VCaP (cell line): ENCODE measurements around the gene DEPP1.

Source experiments
- H3K27ac ChIP-seq: fragments of 450-650 bp; 2 replicates; pipeline ENCODE4 v1.5.1; 2017
- TF ChIP-seq, protein P1 (sequence below): fragments of 450-650 bp; conservative IDR thresholded peaks from 2 replicates; pipeline ENCODE4 v1.5.1; 2017; ENCODE audit warnings: mild to moderate bottlenecking, moderate library complexity

Gene DEPP1

DNA sequence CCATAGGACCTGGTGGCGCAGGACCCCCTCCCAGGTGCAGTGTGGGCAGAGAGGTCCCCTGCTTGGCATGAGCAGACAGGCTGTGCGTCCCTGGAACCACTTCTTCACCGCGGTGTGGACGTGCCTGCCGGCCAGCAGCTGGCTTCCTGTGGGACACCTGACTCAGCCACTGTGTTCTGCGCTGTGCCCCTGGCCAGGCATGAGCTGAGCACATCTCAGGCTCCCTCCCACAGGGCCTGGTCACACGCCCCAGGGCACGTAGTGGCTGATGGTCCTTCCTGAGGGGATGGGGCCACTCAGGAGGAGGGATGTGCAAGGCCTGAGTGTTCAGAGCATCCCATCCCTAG is 3.5 kb upstream of the DEPP1 start:
- TF ChIP-seq, protein P1, sequence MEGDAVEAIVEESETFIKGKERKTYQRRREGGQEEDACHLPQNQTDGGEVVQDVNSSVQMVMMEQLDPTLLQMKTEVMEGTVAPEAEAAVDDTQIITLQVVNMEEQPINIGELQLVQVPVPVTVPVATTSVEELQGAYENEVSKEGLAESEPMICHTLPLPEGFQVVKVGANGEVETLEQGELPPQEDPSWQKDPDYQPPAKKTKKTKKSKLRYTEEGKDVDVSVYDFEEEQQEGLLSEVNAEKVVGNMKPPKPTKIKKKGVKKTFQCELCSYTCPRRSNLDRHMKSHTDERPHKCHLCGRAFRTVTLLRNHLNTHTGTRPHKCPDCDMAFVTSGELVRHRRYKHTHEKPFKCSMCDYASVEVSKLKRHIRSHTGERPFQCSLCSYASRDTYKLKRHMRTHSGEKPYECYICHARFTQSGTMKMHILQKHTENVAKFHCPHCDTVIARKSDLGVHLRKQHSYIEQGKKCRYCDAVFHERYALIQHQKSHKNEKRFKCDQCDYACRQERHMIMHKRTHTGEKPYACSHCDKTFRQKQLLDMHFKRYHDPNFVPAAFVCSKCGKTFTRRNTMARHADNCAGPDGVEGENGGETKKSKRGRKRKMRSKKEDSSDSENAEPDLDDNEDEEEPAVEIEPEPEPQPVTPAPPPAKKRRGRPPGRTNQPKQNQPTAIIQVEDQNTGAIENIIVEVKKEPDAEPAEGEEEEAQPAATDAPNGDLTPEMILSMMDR, result no peak
- no peak overlapping the region for H3K27ac ChIP-seq

DNA sequence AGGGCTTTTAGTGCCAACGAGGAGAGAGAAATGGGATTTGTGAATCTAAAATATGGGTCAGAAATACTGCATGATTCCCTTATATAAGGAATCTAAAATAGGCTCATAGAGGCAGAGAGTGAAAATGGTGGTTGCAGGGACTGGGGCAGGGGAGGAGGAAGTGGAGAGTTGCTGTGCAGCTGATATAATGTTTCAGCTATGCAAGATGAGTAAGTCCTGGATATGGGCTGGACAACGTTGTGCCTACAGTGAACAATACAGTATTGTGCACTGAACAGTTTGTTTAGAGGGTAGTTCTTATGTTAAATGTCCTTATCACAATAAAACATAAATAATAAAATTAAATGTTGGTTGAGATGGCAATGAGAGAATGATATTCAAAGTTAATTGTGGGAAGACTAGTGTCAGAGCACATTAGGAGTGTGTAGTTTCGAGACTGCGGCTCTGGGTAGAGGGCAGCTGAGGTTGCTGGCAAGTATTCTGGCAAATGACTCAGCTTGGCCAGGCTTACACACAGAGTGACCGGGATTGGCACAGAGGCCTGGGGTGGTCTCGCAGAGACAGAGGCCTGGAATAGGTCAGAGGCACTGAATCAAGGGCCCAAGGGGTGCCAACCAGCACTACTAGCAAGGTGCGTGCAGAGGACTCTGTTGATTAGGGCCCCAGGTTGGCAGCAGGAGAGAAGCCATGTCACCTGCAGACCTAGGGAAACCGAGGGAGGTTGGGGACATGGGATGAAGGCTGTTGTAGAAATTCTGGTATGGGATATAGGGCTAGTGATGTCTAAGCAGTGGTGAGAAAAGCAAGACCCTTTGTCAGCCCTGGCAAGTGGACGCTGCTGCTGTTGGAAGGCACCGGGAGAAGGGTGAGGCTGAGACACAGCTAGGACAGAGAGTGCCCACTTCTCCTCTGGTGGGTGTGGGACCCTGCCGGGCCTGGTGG is 2.8 kb upstream of the DEPP1 start:
- H3K27ac ChIP-seq, result no peak overlapping the region
- TF ChIP-seq, protein P1, result no peak

DNA sequence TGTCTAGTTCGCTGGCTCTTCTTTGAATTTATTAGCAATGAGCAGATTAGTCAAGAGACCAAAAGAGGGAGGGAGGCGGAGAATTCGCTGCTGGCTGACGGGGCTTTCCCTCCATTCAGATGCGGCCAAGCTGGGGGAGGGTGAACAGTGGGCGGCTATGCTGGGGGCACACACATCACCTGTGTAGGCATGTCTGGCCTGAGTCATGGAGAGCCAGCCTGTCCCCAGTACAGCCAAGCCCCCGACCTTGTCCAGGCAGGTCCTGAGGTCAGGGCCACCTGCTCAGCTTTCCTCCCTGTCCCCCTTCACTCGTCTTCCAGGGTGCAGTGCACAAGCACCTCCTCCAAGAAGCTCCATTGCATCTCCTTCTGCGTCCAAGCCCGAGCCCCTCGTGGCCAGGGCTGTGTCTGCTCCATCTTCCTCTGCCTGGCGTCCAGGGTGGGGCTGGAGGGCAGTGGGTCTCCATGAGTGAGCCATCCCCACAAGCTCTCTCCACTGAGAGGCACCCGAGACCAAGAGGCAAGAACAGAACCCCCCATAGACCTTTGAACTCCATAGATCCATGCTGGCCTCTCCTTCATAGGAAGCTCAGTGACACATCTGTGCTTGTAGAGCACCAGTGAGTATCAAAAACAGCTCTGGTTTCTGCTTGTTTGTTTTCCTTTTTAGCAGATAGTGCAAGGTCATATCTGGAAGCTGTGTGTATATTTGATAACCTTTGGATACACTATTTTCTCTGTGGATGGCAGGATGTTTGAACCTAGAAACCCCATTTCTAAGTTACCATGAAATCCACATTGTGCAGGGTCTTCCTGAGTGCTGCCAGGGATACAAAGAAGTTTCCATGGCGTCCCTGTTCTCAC is 1.9 kb upstream of the DEPP1 start:
- no peak overlapping the region for H3K27ac ChIP-seq
- TF ChIP-seq, protein P1, result no peak

DNA sequence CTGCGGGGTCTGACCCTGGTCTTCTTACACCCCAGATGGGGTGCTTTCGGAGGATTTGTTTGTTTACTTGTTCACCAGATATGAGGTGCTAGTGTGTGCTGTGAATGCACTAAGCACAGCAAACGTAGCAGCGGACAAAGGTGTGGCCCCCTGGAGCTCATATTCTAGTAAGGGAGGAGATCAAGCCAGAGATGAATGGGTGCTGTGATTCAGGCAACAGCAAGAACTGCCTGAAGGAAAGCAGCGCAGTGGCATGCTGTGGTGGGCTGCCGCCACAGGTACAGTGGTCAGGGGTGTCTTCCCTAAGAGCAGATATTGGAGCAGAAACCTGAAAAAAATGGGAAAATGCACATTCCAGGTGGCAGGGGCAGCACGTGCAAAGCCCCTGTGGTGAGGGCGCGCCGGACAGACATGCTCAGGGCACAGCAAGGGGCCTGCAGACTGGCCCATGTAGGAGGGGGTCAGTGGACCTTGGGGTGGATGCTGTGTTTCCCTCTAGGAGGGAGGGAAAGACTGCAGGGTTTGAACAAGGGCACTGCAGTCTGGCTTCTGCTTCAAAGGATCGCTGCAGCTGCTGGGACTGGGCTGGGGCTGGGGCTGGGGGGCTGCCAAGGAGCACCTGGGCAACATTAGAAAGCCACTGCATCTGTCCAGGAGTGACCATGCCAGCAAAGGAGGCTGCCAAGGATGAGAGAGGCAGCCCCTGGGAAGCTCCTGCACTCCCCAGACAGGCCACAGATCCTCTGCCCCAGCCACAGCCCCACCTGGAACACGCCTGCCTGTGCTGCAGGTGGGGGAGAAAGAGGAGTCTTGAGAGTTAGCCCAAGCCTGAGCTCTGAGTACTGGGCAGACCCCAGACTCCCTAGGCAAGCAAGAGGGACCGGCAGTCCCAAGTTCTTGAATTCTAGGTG is 927 bp upstream of the DEPP1 start:
- peak overlapping the region; percentile 66 for H3K27ac ChIP-seq
- TF ChIP-seq, protein P1, result no peak

DNA sequence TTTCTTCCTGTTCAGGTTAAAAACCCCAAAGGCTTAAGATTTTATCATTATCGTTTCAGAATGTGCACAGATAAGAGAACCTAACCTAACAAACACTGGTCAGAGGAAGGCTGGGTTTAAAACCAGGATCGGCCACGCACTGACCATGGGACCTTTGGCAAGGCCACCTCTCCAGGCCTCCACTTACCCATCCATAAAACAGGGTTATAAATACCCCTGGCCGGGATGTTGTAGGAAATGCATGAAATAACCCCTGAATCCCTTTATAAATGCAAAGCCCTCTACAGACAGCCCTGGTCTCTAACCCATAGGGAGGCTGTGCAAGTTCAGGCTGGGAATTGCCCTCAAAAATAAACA is 418 bp downstream of the DEPP1 start:
- peak overlapping the region; percentile 66 for H3K27ac ChIP-seq
- TF ChIP-seq, protein P1, result no peak

DNA sequence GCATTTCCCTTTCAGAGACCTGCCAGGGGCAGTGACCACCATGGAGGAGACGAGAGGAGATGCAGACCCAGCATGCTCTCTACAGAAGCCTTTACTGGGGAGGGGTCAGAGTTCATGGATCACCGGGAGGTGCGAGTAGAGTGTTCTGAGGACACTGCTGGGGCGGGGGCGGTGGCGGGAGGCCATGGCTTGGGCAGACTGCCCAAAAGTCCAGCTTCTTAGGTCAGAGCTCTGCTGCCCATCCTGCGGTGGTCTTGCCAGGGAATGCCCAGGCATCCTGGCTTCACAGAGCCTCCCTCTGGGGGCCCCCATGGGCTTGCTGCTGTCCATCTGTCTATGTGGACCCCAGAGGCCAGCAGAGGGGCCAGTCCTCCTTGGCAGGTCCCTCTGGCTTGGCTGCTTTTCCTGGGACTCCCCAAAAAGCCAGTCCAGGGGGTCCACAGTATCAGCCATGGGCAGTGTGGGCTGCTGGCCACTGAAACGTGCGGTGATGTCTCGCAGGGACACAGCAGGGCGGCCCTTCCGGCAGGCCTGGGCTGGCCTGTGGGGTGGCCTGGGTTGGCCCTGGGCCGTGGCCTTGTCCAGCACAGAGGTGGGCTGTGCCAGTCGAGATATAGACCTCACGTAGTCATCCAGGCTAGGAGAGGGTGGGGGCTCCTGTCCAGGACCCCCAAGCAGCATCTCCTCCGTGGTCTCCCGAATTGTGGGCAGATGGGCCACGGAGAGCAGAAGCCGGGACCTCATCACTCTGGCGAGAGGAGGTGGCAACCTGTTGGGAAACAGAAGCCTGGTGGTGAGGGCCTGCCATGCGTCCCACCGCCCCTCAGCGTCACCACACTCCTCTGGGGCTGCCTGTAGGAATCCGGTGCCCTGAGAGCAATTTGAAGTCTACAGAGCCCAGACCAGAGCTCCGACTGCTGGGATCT is 1.1 kb downstream of the DEPP1 start:
- TF ChIP-seq, protein P1, result no peak
- peak overlapping the region; percentile 66; the same call in 1 of the 2 replicates for H3K27ac ChIP-seq
